ENCODE measurements around the gene WDR31.

Gene WDR31

DNA sequence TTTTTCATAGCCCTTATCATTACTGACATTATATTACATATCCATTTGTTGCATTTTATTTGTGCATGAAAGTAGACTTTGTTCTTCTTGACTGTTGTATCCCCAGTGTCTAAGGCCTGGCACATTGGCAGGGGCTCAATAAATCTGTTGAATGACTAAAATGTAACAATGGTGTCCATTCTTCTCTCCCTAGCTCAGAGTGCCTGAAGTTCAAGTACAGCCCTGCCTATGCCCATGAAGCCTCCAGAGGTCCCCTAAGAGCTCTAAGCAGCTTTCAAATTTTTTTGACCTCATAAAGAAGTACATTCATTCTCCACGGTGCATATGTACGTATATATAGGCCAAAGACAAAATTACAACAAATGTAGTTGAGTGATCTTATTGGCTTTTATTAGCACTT, 5.1 kb upstream of the WDR31 start:
- peak in 1 of 10 donors; percentile 37 for DNase-seq
- intact Hi-C loops (cut with DNase I): no loop called here

DNA sequence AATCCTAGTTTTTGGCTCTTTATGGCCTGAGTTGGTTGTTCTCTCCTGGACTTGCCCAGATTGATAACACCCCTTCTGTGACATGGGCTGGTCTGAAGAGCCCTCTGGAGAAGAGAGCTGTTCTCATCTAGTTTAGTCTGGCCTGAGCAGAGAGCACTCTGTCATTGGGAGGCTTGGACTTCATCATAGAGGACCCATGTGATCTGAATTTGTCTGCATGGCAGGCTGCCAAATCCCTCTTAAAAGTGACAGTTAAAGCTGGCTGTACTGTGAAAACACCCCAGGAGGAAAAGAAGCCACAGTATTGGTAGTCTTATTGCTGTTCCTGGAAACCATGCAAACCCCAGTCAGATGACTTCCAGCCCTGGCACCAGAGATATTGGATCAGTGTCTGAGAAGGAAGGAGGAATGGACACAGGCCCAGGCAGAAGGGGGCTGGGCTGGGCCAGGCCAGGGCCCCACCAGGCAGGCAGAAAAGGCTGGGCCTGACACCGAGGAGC, 3.7 kb upstream of the WDR31 start:
- peak; percentile 58 to 95 (median 77) for DNase-seq

DNA sequence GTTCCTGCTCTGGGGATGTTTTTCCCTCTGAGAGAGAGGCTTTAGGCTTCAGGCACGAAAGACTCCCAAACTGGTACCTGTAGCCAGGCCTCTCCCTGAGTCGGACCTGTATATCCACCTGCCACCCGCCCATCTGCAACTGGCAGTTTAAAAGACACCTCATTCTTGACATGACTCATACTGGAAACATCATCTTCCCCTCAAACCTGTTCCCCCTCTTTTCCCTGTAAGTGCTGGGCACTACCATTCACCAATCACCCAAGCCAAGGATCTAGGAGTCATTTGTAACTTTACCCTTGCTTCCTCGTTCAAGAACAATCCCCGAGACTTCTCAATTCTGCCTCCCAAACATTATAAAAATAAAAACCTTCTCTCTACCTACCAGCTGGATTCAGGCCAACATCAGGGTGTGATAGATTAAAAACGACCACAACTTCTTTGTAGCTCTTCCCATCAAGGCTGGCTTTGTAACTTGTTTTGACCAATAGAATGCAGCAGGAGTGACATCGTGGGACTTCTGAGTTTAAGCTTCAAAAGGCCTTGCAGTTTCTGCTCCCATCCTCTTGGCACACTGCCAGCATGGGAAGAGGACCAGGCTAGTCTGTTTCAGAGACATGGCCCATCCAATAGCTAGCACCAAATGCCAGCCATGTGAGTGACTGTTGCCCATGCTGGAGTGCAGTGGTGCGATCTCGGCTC, 1.8 kb upstream of the WDR31 start:
- intact Hi-C loops (cut with DNase I): loop anchor here (2.0 to 5.0 kb wide), 2 partner anchors 35 to 59 kb away; partner anchors contain the start of genes ALAD and HDHD3
- DNase-seq: no peak

More for the DNA sequence above, 3.7 kb upstream of the WDR31 start:
- intact Hi-C loops (cut with DNase I): loop anchor here (5.0 kb wide), 1 partner anchor 34 kb away; the partner anchor contains the start of gene HDHD3

DNA sequence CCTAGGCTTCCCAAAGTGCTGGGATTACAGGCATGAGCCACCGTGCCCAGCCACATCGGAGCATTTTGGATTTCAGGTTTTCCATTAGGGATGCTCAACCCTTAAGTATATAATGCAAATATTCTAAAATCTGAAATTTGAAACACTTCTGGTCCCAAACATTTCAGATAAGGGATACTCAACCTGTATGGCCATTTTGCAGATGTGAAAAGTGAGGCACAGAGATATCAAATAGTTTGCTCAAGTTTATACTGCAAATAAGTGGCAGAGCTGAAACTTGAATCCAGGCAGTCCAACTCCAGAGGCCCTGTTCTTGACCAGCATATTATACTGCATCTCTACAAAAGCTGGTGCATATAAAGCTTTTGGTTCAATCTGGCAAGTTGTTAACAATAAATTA, 2.4 kb downstream of the WDR31 start:
- intact Hi-C loops (cut with DNase I): no loop called here
- DNase-seq: no peak

DNA sequence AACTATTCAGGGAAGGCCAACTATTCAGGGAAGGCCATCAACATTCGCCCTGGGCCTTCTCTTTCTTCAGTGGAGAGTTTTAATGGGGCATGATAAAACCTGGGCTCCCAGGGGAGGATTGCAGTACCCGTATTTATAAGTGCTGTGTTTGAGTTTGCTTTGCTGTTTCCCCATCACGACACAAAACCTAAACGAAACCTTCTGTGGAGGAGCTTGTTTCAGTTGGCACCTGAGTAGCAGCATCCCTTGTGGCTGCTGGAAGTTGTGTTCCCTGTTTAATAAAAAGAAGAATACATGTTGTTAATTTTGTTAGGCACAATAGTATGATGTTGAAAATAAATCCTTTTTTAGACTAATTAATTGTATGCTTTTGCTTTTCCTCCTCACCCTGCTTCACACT, 8.3 kb downstream of the WDR31 start:
- DNase-seq: no peak
- intact Hi-C loops (cut with DNase I): no loop called here

DNA sequence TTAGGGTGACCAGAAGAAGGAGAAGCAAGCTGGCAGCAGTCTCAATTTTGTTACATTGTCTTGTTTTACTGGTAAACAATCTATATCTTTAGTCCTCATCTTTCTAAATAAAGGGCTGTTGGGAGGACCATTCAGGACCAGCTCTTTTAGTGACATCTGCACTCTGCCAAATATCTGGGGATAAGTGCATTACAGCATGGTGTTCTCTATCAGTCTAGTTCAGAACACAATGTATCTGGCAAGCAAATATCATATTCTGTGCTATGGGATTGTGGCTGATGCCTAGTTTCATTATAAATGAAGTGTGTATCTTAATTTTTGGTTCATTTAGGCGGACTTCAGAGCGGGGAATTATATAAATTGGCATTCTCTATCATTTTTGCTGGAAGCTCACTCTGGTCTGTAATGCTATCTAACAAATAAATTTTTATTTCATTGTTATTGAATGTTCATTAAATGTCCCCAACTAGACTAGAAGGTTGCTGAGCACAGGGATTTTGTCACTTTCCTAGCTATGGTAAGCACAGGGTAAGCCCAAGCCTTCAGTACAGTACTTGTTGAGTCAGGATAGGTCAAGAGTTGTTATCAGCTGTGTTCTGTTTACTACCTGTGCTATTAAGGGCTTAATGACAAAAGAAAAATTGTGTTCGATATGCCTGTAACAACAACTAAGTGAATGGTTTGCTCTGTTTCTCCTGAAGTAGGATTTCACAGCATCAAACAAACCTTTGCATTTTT, 11.9 kb downstream of the WDR31 start:
- intact Hi-C loops (cut with DNase I): no loop called here

DNA sequence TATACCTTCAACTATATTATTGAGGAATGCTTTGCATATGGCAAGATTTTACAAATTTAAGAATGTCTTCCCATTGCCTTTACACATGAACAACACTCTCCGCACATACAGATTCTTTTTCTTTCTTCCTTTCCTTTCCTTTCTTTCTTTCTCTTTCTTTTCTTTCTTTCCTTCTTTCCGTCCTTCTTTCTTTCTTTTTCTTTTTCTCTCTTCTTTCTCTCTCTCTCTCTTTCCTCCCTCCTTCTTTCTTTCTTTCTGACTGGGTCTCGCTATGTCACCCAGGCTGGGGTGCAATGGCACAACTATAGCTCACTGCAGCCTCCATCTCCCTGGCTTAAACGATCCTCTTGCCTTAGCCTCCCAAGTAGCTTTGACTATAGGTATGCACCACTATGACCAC, 13.8 kb downstream of the WDR31 start:
- intact Hi-C loops (cut with DNase I): no loop called here
- no peak for DNase-seq

More for the DNA sequence above, 11.9 kb downstream of the WDR31 start:
- no peak for DNase-seq

DNA sequence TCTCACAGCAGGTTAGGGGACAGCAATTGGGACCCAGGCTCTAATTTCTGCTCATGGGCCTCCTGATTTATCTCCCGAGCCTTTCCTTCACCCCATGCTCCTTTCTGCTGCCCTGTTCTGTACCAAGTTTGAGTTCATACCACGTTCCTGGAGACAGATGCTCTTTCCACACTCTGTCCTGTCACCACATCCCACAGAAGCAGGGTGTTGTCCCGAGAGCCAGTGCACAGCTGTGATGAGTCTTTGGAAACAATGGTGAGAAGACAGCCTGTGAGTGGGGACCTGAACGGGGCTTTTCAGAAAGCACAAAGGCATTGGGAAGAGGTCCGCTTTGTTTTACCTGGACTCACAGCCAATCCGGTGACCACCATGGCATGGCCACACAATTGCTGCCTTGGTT, 17.4 kb downstream of the WDR31 start:
- DNase-seq: no peak
- intact Hi-C loops (cut with DNase I): no loop called here

DNA sequence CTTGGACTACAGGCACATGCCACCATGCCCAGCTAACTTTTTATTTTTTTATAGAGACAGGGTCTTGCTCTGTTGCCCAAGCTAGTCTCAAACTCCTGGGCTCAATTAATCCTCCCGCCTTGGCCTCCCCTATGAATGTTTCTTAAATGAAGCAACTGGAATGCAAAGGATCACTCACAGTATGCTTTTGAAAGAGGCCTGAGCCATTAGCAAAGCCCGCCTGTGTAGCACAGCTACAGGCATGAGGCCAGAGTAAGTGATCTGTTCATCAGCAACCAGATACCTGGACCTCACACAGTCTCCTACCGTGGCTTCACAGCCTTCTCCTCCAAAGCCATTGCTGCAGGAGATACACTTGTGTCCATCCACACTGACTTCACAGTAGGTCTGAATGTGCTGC, 20.0 kb downstream of the WDR31 start:
- DNase-seq: no peak
- intact Hi-C loops (cut with DNase I): no loop called here

DNA sequence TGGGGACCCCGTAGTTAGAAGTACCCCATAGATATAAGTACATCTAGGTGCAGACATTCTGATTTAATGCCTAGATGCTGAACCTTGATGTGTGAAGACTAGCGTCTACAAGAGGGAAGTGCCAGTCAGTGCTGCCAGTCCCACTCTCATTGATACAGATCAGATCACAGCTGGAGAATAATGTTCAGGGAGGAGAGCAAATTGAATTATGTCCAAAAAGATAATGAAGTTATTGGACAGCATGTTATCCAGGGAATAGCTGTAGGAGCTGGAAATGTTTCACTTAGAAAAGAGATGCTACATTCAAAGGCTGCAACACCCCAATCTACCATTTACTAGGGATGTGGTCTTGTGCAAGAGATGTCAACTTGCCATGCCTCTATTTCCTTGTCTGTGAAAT, 21.0 kb downstream of the WDR31 start:
- DNase-seq: no peak
- intact Hi-C loops (cut with DNase I): no loop called here

DNA sequence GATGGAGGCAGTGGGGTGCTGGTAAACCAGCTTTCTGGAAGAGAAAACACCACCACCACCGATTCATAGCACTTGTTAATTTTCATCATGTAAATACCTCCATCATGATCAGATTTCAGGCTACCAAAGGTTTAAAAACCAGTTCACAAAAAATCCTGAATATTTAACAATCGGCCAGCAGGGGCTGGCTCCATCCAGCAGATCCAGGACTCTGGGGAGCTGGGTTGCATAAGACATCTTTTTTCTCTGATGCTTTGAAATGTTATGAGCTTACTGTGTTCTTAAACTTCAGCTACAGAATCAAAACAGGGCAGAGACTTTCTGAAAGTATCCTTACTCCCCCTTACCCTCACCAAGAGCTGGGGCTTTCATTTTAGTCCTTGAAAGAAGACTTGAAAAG, 22.3 kb downstream of the WDR31 start:
- DNase-seq: no peak
- intact Hi-C loops (cut with DNase I): no loop called here

DNA sequence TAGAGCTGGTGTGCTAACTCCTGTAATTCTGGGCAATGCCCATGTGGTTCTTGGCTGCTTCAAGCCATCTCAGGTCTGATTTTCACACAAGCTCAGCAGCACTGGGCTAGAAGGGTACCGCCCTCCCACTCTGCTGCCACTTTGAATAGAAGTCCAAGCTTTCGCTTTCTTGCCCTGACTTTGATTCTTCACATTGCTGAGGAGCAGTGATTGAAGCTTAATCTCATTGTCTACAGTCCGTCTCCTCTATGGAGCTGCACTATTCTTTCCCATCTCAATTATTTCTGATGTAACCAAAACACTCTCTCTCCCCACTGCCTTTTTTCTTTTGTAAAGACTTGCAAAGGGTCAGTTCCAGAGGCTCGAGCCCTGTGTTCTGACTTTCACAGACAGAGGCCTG, 24.0 kb downstream of the WDR31 start:
- intact Hi-C loops (cut with DNase I): no loop called here

DNA sequence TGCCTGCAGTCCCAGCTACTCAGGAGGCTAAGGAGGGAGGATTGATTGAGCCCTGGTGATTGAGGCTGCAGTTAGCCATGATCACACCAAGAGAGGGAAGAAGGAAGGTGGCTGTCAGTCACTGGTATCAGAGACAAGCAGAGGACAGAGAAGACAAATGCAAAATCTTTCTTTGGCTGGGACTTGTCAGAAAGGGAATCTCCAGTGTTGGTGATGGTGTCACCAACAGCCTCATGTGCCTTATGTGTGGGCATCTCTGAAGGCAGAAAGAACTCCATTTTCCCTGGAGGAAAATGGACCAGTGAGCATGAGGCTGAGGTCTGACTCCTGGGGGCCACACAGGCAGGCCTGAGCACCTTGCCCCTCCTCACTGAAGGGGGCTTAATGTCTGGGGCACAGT, 24.8 kb downstream of the WDR31 start:
- no peak for DNase-seq
- intact Hi-C loops (cut with DNase I): no loop called here

More for the DNA sequence above, 24.0 kb downstream of the WDR31 start:
- no peak for DNase-seq

DNA sequence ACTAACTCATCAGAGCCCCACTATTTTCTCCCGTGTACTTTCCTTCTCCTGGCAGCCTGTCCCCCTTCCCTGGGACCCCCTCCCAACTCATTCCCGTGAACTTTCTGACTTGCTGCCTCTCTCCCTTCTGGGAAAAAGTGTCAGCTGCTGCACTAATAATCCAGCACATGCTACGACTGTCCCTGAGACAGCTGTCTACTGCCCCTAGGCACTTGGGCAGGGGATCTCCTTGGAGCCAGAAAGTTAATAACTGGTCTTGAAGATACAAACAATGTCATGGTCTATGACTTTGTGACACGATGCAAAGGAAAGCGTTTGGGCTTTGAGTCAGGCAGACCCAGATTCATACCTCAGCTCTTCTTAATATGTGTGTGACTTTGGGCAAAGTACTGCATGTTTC, 26.8 kb downstream of the WDR31 start:
- no peak for DNase-seq
- intact Hi-C loops (cut with DNase I): no loop called here

DNA sequence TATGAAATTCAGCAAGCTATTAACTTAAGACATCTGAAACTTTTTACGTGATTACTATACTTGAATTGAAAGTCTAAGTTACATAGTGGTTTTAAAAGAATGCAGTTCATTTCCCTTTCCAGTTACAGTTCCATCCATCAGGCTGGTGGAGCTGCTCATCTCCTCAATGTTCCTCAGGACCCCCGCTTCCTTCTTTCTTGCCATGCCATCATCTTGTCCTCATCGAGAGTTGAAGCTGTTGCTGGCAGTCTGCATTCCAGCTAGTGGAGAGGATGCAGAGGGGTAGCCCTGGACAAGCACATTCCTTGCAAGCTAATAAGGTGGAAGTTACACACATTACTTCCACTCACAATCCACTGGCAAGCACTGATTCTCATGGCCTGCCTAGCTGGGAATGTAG, 28.1 kb downstream of the WDR31 start:
- intact Hi-C loops (cut with DNase I): no loop called here
- no peak for DNase-seq

DNA sequence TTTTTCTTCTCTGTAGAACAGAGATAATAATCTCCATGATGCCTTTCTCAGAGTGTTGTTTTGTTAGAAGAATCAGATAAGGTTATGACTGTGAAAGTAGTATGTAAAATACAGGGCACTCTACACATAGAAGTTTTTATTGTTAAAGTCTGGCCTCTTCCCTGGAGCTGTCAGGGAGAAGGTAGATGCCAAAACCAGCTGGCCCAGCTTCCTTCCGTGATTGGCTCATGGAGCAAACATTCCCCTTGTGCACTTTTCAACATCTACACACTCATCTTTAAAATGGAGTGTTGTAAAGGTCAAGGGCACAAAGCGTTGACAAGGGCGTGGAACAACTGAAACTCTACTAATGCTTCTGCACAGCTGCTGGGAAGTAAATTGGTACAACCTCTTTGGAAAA, 29.5 kb downstream of the WDR31 start:
- intact Hi-C loops (cut with DNase I): no loop called here
- DNase-seq: no peak

DNA sequence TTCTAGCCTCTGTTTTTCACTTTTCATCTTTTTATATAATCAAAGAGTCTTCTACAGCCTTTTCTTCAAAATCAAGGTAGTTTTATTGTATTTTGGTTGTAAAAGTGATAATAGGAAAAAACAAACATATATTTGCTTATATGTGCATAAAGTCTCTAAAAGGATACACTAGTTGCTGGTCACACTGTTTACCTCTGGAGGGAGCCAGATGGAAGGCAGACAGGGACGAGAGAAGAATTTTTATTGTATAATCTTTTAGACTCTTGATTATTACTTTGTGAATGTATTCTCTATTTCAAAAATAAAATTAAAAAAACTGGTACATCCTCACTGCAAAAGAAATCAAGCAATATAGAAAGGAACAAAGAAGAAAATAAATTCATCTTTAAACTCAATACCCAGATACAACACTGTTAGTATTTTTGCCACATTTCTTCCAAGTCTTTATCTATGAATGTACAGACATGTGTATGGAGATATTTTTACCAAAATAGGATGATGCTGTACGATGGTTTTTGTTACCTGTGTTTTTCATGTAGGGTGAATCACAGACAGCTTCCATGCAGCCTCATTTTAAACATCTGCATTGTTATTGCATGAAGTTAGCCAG, 30.8 kb downstream of the WDR31 start:
- DNase-seq: peak in 3 of 10 donors; percentile 14 to 33 (median 18)
- intact Hi-C loops (cut with DNase I): no loop called here

DNA sequence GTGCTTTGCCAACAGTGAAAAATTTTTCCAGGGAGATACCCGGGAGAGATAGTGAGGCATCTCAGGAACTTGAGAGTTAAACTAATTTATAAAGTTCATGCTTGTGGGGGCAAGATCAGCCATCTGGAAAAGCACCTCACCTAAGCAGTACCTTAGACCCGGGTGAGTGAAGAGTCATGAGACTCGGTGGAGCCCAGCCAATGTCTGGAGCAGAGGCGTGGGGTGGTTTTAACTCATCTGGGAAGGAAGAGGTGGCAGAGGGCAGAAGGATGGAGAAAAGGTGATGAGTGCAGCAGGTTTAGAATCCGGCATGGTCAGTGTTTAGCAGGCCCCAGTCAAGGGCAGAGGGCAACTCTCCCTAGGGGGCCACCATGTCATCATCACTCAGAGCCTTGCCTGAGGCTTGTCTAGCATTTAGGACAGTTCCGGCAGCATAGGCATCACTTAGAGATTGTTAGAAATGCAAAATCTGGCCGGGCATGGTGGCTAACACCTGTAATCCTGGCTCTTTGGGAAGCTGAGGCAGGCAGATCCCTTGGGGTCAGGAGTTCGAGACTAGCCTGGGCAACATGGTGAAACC, 32.6 kb downstream of the WDR31 start:
- intact Hi-C loops (cut with DNase I): no loop called here
- DNase-seq: no peak

DNA sequence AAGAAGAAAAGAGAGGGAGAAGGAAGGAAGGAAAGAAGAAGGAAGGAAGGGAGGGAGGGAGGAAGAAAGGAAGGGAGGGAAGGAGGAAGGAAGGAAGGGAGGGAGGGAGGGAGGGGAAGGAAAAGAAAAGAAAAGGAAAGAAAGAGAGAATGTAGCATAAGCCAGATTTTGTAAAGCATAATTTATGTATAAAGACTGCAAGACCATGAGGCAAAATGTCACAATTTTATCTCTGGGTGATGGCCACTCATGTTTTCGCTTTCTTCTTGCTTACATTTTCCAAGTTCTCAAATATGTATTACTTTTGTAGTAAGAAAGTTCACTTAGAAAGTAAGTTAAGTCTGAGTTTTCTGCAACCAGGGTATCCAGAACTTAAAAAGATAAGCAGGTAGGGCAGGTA, 33.5 kb downstream of the WDR31 start:
- intact Hi-C loops (cut with DNase I): no loop called here
- no peak for DNase-seq

DNA sequence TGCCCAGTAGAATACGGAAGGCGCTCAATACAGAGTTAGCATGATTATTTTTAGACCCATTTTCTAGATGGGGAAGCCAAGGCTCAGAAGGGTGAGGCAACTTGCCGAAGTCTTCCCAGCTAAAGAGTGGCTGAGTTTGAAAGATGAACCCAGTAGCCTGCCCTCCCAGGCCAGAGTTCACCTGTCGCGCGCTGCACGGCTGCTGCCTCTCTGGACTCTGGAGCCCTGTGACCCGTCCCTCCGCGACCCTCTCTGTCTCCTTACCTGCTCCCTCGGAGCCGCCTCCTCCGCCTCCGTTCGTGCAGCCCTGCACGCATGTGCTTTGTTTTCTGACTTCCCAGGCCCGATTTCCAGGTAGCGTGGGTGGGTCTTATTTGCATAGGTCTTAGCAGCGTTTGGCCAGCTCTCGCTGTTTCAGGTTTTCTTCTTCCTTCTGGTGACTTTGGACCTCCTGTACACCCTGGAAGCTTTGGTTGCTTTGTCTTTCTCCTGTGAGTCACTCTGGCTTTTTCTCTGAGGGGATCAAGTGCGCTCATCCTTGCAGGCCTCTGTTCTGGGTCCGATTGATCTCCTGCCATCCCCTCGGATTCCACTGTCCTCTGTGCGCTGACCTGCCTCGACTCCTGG, 37.2 kb downstream of the WDR31 start, which contains the start of gene RNF183:
TSS of gene RNF183 (minus strand) at position 585 of the 627 bp plus-strand sequence. CDS start 5,192 bp downstream, outside the sequence.
- DNase-seq: no peak
- intact Hi-C loops (cut with DNase I): no loop called here
